ENCODE data around the gene OSBPL7. TPM values are rescaled to one million over a fixed set of nuclear protein-coding genes. Genes with fewer than 3 reads are reported as not detected.

The OSBPL7 gene, protein sequence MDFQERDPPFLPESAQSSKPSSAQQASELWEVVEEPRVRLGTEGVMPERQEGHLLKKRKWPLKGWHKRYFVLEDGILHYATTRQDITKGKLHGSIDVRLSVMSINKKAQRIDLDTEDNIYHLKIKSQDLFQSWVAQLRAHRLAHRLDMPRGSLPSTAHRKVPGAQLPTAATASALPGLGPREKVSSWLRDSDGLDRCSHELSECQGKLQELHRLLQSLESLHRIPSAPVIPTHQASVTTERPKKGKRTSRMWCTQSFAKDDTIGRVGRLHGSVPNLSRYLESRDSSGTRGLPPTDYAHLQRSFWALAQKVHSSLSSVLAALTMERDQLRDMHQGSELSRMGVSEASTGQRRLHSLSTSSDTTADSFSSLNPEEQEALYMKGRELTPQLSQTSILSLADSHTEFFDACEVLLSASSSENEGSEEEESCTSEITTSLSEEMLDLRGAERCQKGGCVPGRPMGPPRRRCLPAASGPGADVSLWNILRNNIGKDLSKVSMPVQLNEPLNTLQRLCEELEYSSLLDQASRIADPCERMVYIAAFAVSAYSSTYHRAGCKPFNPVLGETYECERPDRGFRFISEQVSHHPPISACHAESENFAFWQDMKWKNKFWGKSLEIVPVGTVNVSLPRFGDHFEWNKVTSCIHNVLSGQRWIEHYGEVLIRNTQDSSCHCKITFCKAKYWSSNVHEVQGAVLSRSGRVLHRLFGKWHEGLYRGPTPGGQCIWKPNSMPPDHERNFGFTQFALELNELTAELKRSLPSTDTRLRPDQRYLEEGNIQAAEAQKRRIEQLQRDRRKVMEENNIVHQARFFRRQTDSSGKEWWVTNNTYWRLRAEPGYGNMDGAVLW
- total RNA-seq = 28.8 TPM

DNA sequence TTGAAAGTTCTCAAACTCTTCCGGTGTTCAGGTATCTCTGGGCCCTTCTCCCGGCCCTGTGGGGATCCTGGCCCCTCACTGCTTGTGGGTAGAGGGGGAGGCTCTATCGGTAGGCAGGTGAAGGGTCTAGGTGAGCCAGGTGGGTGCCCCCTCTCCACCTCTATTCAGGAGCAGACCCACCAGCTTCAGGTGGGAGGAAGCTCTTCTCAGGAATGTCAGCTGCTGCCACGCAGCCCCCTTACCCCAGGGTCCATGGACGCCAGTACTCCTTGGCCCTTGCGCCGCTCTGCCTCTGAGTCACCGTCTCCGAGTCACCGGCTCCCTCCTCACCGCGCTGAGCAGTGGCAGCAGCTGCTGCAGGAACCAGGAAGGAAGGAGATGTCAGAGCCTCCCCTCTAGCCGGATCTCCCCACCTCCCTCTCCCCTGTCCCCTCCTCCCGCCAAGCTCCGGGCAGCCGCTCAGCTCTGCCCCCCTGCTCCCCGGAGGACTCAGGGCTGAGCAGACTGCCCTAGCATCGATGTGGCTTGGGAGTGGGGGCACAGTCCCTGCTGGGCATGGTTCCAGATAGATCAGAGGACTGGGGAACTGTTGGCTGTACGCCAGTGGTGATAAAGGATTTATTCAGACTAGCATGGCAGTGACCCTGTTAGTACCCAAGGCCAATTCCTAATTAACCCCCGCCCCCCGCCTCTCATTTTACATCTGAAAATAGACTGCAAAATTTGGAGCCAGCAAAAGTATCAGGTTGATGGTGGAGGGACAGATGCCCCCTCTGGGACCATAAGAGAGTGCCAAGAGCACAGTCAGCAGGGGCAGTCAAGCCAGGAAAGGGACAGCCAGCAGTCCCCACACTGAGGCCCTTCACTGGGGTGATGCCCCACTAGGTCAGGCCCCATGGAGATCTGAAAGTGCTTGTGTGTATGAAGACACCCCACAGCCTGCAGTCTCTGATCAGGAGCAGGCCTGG is at the start of gene OSBPL7:
Gene OSBPL7 (minus strand): TSS at position 371 of the 968 bp plus-strand sequence. CDS start 1,516 bp downstream, outside the sequence.
- peaks cover 38 to 53% of the 10 kb centered on the region in 2 donors for H3K36me3 ChIP-seq
- intact Hi-C loops (cut with DNase I) = no loop called here

DNA sequence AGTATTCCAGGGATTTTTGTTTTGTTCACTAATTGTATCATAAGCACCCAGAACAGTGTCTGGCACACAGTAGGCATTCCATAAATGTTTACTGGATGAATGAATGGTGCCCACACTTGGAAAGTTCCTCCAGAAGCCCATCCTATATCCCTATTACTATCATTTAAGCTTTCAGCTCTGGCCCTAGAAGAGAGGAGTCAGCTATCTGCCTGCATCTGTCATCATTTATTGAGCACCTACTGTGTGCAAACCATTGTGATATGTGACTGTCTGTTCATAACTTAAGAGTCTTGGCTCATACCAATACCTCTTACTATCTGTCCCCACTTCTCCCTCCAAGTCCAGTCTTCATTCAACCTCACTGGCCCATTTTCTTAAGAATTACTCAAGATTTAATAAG is 49.5 kb upstream of the OSBPL7 start:
- intact Hi-C loops (cut with DNase I) = no loop called here
- Histone ChIP-seq H3K4me1 (peaks cover 0 to 6% of the 10 kb centered on the region in 2 donors), H3K9me3 (no peaks in the 10 kb centered on the region), H3K4me3 (no peak overlapping the region), H3K27me3 (peaks cover 8% of the 10 kb centered on the region), H3K36me3 (no peaks in the 10 kb centered on the region), H3K27ac (no peak overlapping the region)
- TF ChIP-seq, protein P1, sequence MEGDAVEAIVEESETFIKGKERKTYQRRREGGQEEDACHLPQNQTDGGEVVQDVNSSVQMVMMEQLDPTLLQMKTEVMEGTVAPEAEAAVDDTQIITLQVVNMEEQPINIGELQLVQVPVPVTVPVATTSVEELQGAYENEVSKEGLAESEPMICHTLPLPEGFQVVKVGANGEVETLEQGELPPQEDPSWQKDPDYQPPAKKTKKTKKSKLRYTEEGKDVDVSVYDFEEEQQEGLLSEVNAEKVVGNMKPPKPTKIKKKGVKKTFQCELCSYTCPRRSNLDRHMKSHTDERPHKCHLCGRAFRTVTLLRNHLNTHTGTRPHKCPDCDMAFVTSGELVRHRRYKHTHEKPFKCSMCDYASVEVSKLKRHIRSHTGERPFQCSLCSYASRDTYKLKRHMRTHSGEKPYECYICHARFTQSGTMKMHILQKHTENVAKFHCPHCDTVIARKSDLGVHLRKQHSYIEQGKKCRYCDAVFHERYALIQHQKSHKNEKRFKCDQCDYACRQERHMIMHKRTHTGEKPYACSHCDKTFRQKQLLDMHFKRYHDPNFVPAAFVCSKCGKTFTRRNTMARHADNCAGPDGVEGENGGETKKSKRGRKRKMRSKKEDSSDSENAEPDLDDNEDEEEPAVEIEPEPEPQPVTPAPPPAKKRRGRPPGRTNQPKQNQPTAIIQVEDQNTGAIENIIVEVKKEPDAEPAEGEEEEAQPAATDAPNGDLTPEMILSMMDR (IDR thresholded peaks at IDR 0.05) = no peak
- no peak for DNase-seq (ENCODE audit: low spot score in 2 of 2)

More for the DNA sequence above, at the start of gene OSBPL7:
- peak within 1 kb of the TSS; percentile 45 to 65 for H3K4me3 ChIP-seq
- H3K9me3 ChIP-seq = no peaks in the 10 kb centered on the region
- H3K4me1 ChIP-seq = peaks cover 5 to 12% of the 10 kb centered on the region in 2 donors
- peak; percentile 62 to 86 for DNase-seq (ENCODE audit: low spot score in 2 of 2)
- TF ChIP-seq, protein P1 (IDR thresholded peaks at IDR 0.05) = peak in 2 of 3 experiments; percentile 9 to 16
- H3K27ac ChIP-seq = peak within 1 kb of the TSS; percentile 59 to 66
- H3K27me3 ChIP-seq = no peaks in the 10 kb centered on the region

DNA sequence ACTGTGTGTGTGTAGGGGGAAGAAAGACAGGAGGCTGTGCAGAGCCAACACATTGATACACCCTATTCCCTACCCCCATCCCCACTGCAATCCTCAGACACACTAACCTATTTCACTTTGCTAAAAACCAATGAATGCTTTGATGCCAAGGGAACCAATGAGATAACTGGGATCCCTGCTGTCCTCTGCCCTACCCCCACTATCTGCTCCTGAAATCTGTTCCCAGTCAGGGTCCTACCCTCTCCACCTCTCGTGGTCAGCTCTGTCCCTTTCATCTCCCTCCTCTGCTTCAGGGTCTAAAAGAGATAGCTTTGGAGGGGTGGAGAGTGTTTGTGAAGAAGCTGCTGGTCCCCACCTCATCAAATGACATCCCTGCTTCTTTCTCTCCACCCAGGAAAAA is 48.5 kb upstream of the OSBPL7 start:
- H3K36me3 ChIP-seq = no peaks in the 10 kb centered on the region
- DNase-seq (ENCODE audit: low spot score in 2 of 2) = no peak
- intact Hi-C loops (cut with DNase I) = no loop called here
- peaks cover 8% of the 10 kb centered on the region for H3K27me3 ChIP-seq
- H3K4me3 ChIP-seq = no peak overlapping the region
- no peak overlapping the region for H3K27ac ChIP-seq
- TF ChIP-seq, protein P1 (IDR thresholded peaks at IDR 0.05) = no peak
- peaks cover 0 to 6% of the 10 kb centered on the region in 2 donors for H3K4me1 ChIP-seq
- H3K9me3 ChIP-seq = no peaks in the 10 kb centered on the region

DNA sequence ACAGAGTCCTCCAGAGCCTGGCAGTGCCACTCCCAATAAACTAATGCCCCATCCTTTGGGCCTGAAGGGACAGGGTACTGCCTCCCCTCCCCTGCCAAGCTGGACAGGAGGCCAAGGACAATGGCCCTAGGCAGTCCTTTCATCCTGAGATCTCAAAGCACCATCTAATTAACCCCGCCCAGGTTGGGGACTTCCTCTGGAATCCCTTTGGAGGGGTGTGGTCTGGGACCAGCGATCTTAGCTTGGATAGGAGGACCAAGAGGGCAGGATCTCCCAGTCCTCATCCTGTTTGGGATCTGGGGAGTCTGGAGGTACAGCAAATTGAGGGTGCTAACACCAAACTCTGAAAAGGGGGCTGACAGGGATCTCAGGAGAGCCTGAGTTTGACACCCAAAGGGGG is 47.5 kb upstream of the OSBPL7 start:
- H3K4me1 ChIP-seq = peaks cover 0 to 6% of the 10 kb centered on the region in 2 donors
- TF ChIP-seq, protein P1 (IDR thresholded peaks at IDR 0.05) = no peak
- no peaks in the 10 kb centered on the region for H3K36me3 ChIP-seq
- no peak overlapping the region for H3K4me3 ChIP-seq
- no peak for DNase-seq (ENCODE audit: low spot score in 2 of 2)
- H3K27ac ChIP-seq = no peak overlapping the region
- intact Hi-C loops (cut with DNase I) = no loop called here
- no peaks in the 10 kb centered on the region for H3K9me3 ChIP-seq
- peaks cover 8% of the 10 kb centered on the region for H3K27me3 ChIP-seq

Measured in ascending aorta (tissue), 2 donors.